HPDE6-E6E7 (cell line): ENCODE measurements around the gene GTF2H3.
"Not testable (repeated sequence)": the region's sequence is repeated elsewhere in the genome, so short reads cannot be mapped to it uniquely, and the experiment has no call there.

Experiments used
- DNase-seq: peaks from one replicate; pipeline ENCODE4 v3.0.0; 2011; ENCODE audit warnings: missing footprints; ENCODE audit errors: extremely low spot score

Gene GTF2H3

GRCh38 chr12:123633379-123634141 is at the start of gene GTF2H3, which contains the start of gene EIF2B1:
Gene GTF2H3, plus strand, starts transcription at chr12:123633829. Its CDS starts 31 bp downstream, at chr12:123633860.
Gene EIF2B1, minus strand, starts transcription at chr12:123633686. Its CDS starts 129 bp downstream, at chr12:123633557.
- peak; percentile 99 for DNase-seq

GRCh38 chr12:123591702-123592481 is 41.7 kb upstream of the GTF2H3 start:
- no peak for DNase-seq

GRCh38 chr12:123595729-123596128 is 37.9 kb upstream of the GTF2H3 start:
- DNase-seq, result no peak

- no peak for DNase-seq
Observed at GRCh38 chr12:123597100-123597499, 36.5 kb upstream of the GTF2H3 start.

GRCh38 chr12:123598522-123598921 is 35.1 kb upstream of the GTF2H3 start:
- no peak for DNase-seq

- DNase-seq, result no peak
Observed at GRCh38 chr12:123599310-123599709, 34.3 kb upstream of the GTF2H3 start.

- no peak for DNase-seq
Observed at GRCh38 chr12:123599721-123600120, 33.9 kb upstream of the GTF2H3 start.

GRCh38 chr12:123601602-123602489 is 31.8 kb upstream of the GTF2H3 start, which contains the start of gene DDX55:
Gene DDX55, plus strand, starts transcription at chr12:123602099. Its CDS starts 50 bp downstream, at chr12:123602149.
- DNase-seq, result peak; percentile 64

- DNase-seq, result no peak
Observed at GRCh38 chr12:123602651-123603195, 30.9 kb upstream of the GTF2H3 start.

GRCh38 chr12:123603495-123603894 is 30.1 kb upstream of the GTF2H3 start:
- DNase-seq, result not testable (repeated sequence)

- DNase-seq, result no peak
Observed at GRCh38 chr12:123607756-123608155, 25.9 kb upstream of the GTF2H3 start.

GRCh38 chr12:123608182-123608581 is 25.4 kb upstream of the GTF2H3 start:
- no peak for DNase-seq

GRCh38 chr12:123614110-123614509 is 19.5 kb upstream of the GTF2H3 start:
- DNase-seq, result no peak

- no peak for DNase-seq
Observed at GRCh38 chr12:123614531-123614930, 19.1 kb upstream of the GTF2H3 start.

- no peak for DNase-seq
Observed at GRCh38 chr12:123617144-123617543, 16.5 kb upstream of the GTF2H3 start.

GRCh38 chr12:123617580-123617979 is 16.0 kb upstream of the GTF2H3 start:
- no peak for DNase-seq

GRCh38 chr12:123621101-123621500 is 12.5 kb upstream of the GTF2H3 start:
- DNase-seq, result no peak

GRCh38 chr12:123621619-123622530 is 11.8 kb upstream of the GTF2H3 start:
- DNase-seq, result peak; percentile 67

- DNase-seq, result no peak
Observed at GRCh38 chr12:123634142-123634561, 523 bp downstream of the GTF2H3 start.

GRCh38 chr12:123643911-123644310 is 10.3 kb downstream of the GTF2H3 start:
- DNase-seq, result no peak
